PFSK-1 (cell line): ENCODE data around the gene PCED1B.

Experiments
- FOXP2 ChIP-seq: optimal IDR thresholded peaks from 2 replicates; pipeline ENCODE3; 2011; ENCODE audit warnings: borderline replicate concordance, control low read depth, inconsistent platforms; ENCODE audit not compliant: insufficient read depth; ENCODE audit errors: extremely low read length, extremely low read depth
- POLR2AphosphoS5 ChIP-seq: IDR thresholded peaks from 2 replicates; pipeline ENCODE4 v1.6.1; 2012; ENCODE audit warnings: low read depth, mild to moderate bottlenecking, control low read depth, low read length, moderate library complexity
- REST ChIP-seq, 2 experiments: IDR thresholded peaks; 2 replicates each; pipeline versions ENCODE4 v1.6.1 to v1.8.0; 2011 to 2012; ENCODE audit warnings: low read depth in 2 of 2, low read length in 2 of 2, control low read depth in 1 of 2, inconsistent platforms in 1 of 2, mild to moderate bottlenecking in 1 of 2, moderate library complexity in 1 of 2; ENCODE audit not compliant: insufficient read depth in 1 of 2
- SIN3A ChIP-seq: IDR thresholded peaks from 2 replicates; pipeline ENCODE4 v1.6.1; 2012; ENCODE audit warnings: mild to moderate bottlenecking, low read length, moderate library complexity, borderline replicate concordance; ENCODE audit not compliant: insufficient read depth
- TAF1 ChIP-seq: IDR thresholded peaks from 2 replicates; pipeline ENCODE4 v1.6.1; 2012; ENCODE audit warnings: low read length, control low read depth, borderline replicate concordance; ENCODE audit not compliant: insufficient read depth

PCED1B gene

GRCh38 chr12:47149146-47149545, 69.7 kb downstream of the PCED1B start:
- TF ChIP-seq FOXP2, result no peak
- TF ChIP-seq SIN3A, result no peak
- no peak for TF ChIP-seq REST (IDR thresholded peaks at IDR 0.05; ENCODE audit: insufficient read depth in 1 of 2, low read depth in 2 of 2, low read length in 2 of 2)
- TF ChIP-seq POLR2AphosphoS5, result no peak
- TF ChIP-seq TAF1, result no peak

GRCh38 chr12:47152095-47152494, 72.7 kb downstream of the PCED1B start:
- TF ChIP-seq POLR2AphosphoS5, result no peak
- TF ChIP-seq REST (IDR thresholded peaks at IDR 0.05; ENCODE audit: insufficient read depth in 1 of 2, low read depth in 2 of 2, low read length in 2 of 2), result no peak
- TF ChIP-seq FOXP2, result no peak
- TF ChIP-seq TAF1, result no peak
- TF ChIP-seq SIN3A, result no peak

- no peak for TF ChIP-seq TAF1
- no peak for TF ChIP-seq FOXP2
- no peak for TF ChIP-seq POLR2AphosphoS5
- TF ChIP-seq SIN3A, result no peak
- TF ChIP-seq REST (IDR thresholded peaks at IDR 0.05; ENCODE audit: insufficient read depth in 1 of 2, low read depth in 2 of 2, low read length in 2 of 2), result no peak
Observed at GRCh38 chr12:47155457-47156166, 76.2 kb downstream of the PCED1B start.

GRCh38 chr12:47156167-47156736, 76.8 kb downstream of the PCED1B start:
- TF ChIP-seq FOXP2, result no peak
- TF ChIP-seq TAF1, result no peak
- TF ChIP-seq SIN3A, result no peak
- no peak for TF ChIP-seq REST (IDR thresholded peaks at IDR 0.05; ENCODE audit: insufficient read depth in 1 of 2, low read depth in 2 of 2, low read length in 2 of 2)
- TF ChIP-seq POLR2AphosphoS5, result no peak
